ENCODE results near the gene DNAH3.

Gene DNAH3

GRCh38 chr16:20902426-20902825, 248.2 kb downstream of the DNAH3 start:
- DNase-seq = no peak

GRCh38 chr16:20901436-20902112, 249.1 kb downstream of the DNAH3 start:
- peak; percentile 47 for DNase-seq

- no peak for DNase-seq
Measured at GRCh38 chr16:20901068-20901435, 249.6 kb downstream of the DNAH3 start.

- DNase-seq = peak; percentile 100
Measured at GRCh38 chr16:20900299-20901067, 250.2 kb downstream of the DNAH3 start, which contains the start of the genes DCUN1D3 and LYRM1. TSS of gene DCUN1D3 (minus strand) at chr16:20900358. CDS start at chr16:20862538, 37,820 bp downstream. TSS of gene LYRM1 (plus strand) at chr16:20900771. CDS start at chr16:20915556, 14,785 bp downstream.

- DNase-seq = peak; percentile 42
Measured at GRCh38 chr16:20899477-20900298, 251.0 kb downstream of the DNAH3 start.

GRCh38 chr16:20899071-20899470, 251.6 kb downstream of the DNAH3 start:
- peak; percentile 88 for DNase-seq

GRCh38 chr16:20897922-20898321, 252.7 kb downstream of the DNAH3 start:
- DNase-seq = no peak

GRCh38 chr16:20897253-20897897, 253.3 kb downstream of the DNAH3 start:
- DNase-seq = peak; percentile 22

- no peak for DNase-seq
Measured at GRCh38 chr16:20894388-20894787, 256.3 kb downstream of the DNAH3 start.

GRCh38 chr16:20889625-20890275, 260.9 kb downstream of the DNAH3 start:
- DNase-seq = no peak

GRCh38 chr16:20887207-20887606, 263.4 kb downstream of the DNAH3 start:
- DNase-seq = no peak

- DNase-seq = no peak
Measured at GRCh38 chr16:20886320-20886719, 264.3 kb downstream of the DNAH3 start.

- peak; percentile 86 for DNase-seq
Measured at GRCh38 chr16:20884240-20884556, 266.4 kb downstream of the DNAH3 start.

- no peak for DNase-seq
Measured at GRCh38 chr16:20883554-20884239, 266.9 kb downstream of the DNAH3 start.

All from fibroblast of skin of right quadriceps (primary cell).